Endothelial cell of umbilical vein (primary cell): ENCODE measurements around the gene KLHL11.

Source experiments
- EZH2 ChIP-seq: IDR thresholded peaks from 2 replicates; pipeline ENCODE4 v1.6.1; 2012; ENCODE audit warnings: borderline replicate concordance, low read depth, mild to moderate bottlenecking, moderate library complexity, low read length, inconsistent platforms; ENCODE audit not compliant: severe bottlenecking
- FOS ChIP-seq: IDR thresholded peaks from 2 replicates; pipeline ENCODE4 v1.6.1; 2011; ENCODE audit warnings: mild to moderate bottlenecking, low read length, moderate library complexity, borderline replicate concordance; ENCODE audit not compliant: insufficient read depth
- JUN ChIP-seq: IDR thresholded peaks from 2 replicates; pipeline ENCODE4 v1.6.1; 2011; ENCODE audit warnings: borderline replicate concordance, low read depth; ENCODE audit not compliant: insufficient read length, insufficient read depth
- MAX ChIP-seq: IDR thresholded peaks from 2 replicates; pipeline ENCODE4 v1.6.1; 2011; ENCODE audit not compliant: insufficient read depth, insufficient read length
- MYC ChIP-seq: IDR thresholded peaks from one replicate; pipeline ENCODE4 v1.6.1; 2011; ENCODE audit warnings: mild to moderate bottlenecking, low read depth, low read length
- POLR2A ChIP-seq: IDR thresholded peaks from 2 replicates; pipeline ENCODE4 v1.6.1; 2012; ENCODE audit warnings: low read depth, mild to moderate bottlenecking, control low read depth, low read length
- POLR2AphosphoS5 ChIP-seq: IDR thresholded peaks from 2 replicates; pipeline ENCODE4 v1.6.1; 2012; ENCODE audit warnings: low read depth, mild to moderate bottlenecking, control low read depth, low read length, moderate library complexity; ENCODE audit not compliant: insufficient read depth
- TF ChIP-seq, protein P1 (sequence below), 2 donors: IDR thresholded peaks; 1 replicate in 1 of 2; 2 replicates in 1 of 2; pipeline ENCODE4 v1.5.1; 2011; ENCODE audit warnings: low read length in 2 of 2, mild to moderate bottlenecking in 2 of 2, moderate library complexity in 2 of 2, control low read depth in 1 of 2, inconsistent platforms in 1 of 2, low read depth in 1 of 2; ENCODE audit not compliant: insufficient read depth in 1 of 2; ENCODE audit errors: extremely low read depth in 1 of 2

DNA sequence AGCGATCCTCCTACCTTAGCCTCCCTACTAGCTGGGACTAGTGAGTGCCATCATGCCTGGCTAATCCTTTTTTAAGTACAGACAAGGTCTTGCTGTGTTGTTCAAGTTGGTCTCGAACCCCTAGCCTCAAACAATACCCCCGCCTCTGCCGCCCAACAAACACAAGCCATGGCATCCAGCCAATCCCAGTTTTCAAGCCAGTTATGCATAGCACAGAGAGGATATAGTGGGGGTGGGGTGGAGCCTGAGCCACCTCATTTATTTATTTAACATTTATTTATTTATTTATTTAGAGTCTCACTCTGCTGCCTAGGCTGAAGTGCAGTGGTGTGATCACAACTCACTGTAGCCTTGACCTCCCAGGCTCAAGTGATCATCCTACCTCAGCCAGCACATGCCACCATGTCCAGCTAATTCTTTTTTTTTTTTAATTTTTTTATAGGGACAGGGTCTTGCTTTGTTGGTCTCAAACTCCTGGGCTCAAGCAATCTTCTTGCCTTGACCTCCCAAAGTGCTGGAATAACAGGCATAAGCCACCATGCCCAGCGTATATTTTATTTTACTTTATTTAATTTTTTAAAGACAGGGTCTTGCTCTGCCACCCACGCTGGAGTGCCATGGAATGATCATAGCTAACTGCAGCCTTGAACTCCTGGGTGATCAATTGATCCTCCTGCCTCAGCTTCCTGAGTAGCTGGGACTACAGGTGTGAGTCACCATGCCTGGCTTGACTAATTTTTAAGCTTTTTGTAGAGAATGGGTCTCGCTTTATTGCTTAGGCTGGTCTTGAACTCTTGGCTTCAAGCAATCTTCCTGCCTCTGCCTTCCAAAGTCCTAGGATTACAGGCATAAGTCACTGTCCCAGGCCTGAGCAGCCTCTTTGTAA lies 26.2 kb upstream of the KLHL11 start:
- TF ChIP-seq, protein P1, sequence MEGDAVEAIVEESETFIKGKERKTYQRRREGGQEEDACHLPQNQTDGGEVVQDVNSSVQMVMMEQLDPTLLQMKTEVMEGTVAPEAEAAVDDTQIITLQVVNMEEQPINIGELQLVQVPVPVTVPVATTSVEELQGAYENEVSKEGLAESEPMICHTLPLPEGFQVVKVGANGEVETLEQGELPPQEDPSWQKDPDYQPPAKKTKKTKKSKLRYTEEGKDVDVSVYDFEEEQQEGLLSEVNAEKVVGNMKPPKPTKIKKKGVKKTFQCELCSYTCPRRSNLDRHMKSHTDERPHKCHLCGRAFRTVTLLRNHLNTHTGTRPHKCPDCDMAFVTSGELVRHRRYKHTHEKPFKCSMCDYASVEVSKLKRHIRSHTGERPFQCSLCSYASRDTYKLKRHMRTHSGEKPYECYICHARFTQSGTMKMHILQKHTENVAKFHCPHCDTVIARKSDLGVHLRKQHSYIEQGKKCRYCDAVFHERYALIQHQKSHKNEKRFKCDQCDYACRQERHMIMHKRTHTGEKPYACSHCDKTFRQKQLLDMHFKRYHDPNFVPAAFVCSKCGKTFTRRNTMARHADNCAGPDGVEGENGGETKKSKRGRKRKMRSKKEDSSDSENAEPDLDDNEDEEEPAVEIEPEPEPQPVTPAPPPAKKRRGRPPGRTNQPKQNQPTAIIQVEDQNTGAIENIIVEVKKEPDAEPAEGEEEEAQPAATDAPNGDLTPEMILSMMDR (IDR thresholded peaks at IDR 0.05; ENCODE audit: extremely low read depth in 1 of 2, insufficient read depth in 1 of 2, low read depth in 1 of 2, low read length in 2 of 2), result no peak
- TF ChIP-seq EZH2 (no peak), MYC (no peak), POLR2A (no peak), JUN (no peak), POLR2AphosphoS5 (no peak), MAX (no peak), FOS (no peak)
